Stimulated activated naive CD8-positive, alpha-beta T cell treated with anti-CD3 and anti-CD28 coated beads, Interleukin-15, amount 100 ng/mL, for 72 hours (primary cell): ENCODE data around the gene CCNL2.
"Not testable (repeated sequence)": the region's sequence is repeated elsewhere in the genome, so short reads cannot be mapped to it uniquely, and the experiment has no call there.

ENCODE experiments used
- ATAC-seq: fragments of 150-1000 bp; cut with Tn5 transposase; 2 replicates; pipeline ENCODE4 v1.10.0; 2021; ENCODE audit warnings: mild to moderate bottlenecking, moderate library complexity
- DNase-seq, 2 donors: peaks; one replicate each; pipeline ENCODE4 v3.0.0; 2021 to 2022
- H3K27ac Mint-ChIP-seq, 2 donors: one replicate each; pipeline ENCODE4 v1.8.0; 2022; ENCODE audit warnings: mild to moderate bottlenecking in 2 of 2, mixed read lengths in 2 of 2, moderate library complexity in 2 of 2
- H3K27me3 Mint-ChIP-seq: one replicate; pipeline ENCODE4 v1.8.0; 2022; ENCODE audit warnings: mixed read lengths
- H3K4me1 Mint-ChIP-seq: one replicate; pipeline ENCODE4 v1.8.0; 2022; ENCODE audit warnings: mild to moderate bottlenecking, mixed read lengths
- H3K4me3 Mint-ChIP-seq, 2 donors: one replicate each; pipeline ENCODE4 v1.8.0; 2022; ENCODE audit warnings: mild to moderate bottlenecking in 2 of 2, mixed read lengths in 2 of 2, moderate library complexity in 1 of 2
- H3K9me3 Mint-ChIP-seq, 2 donors: one replicate each; pipeline ENCODE4 v1.8.0; 2022; ENCODE audit warnings: mixed read lengths in 2 of 2

The CCNL2 gene

DNA sequence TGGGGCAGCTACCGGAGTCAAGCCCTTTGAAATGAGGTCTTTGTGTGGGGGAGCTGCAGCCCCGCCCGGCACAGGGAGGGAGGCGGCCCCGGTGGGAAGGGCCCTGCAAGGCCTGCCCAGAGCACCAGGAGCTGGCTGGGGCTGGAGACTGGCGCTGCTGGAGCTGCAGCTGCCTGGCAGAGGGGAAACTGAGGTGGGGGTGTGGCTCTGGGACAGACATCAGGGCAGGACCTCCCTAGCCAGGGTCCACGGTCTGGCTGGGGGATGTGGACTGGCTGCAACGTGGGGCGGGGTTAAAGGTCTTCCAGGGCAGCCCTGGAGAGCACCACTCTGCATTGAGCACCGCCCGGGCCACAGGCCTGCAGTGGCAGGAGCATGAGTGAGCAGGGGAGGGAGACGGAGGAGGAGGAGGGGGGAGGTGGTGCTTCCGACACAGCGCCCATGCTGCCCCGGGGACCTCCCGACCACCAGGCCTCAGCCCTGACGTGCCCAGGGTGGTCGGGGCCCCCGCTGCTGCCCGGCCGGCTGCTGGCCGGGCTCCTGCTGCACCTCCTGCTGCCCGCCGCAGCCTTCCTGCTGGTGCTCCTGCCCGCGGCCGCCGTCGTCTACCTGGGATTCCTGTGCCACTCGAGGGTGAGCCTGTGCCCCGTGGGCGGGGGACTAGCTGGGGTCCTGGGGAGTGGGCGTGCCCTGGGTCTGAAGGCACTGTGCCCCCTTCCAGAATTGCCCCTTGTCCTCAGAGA, 26.8 kb upstream of the CCNL2 start:
- Mint-ChIP-seq H3K4me3 (peak overlapping the region in 1 of 2 donors; percentile 56), H3K4me1 (peaks cover 22% of the 10 kb centered on the region), H3K9me3 (no peaks in the 10 kb centered on the region), H3K27me3 (peaks cover 75% of the 10 kb centered on the region), H3K27ac (peak overlapping the region; percentile 35 to 59)
- peak; percentile 29 for ATAC-seq
- no peak for DNase-seq

DNA sequence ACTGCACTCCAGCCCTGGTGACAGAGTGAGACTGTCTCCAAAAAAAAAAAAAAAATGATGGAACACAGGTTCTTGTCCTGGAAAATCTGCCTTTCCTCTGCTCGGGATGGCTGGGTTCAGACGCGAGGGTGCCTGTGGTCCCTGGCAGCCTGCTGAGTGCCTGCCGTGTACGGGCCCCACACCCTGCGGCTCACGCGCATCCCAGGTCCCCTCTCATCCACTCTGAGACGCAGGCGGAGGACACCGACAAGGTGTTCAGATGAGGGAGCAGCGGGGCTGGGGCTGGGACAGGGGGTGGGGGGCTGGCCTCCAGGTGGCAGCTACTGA, 26.3 kb upstream of the CCNL2 start:
- Mint-ChIP-seq H3K27ac (no peak overlapping the region), H3K4me3 (no peak overlapping the region), H3K4me1 (peaks cover 27% of the 10 kb centered on the region), H3K9me3 (no peaks in the 10 kb centered on the region), H3K27me3 (peaks cover 77% of the 10 kb centered on the region)
- ATAC-seq = no peak
- DNase-seq = no peak

- peaks cover 70% of the 10 kb centered on the region for H3K27me3 Mint-ChIP-seq
- DNase-seq (no peak), ATAC-seq (no peak)
- H3K4me1 Mint-ChIP-seq = peaks cover 27% of the 10 kb centered on the region
- H3K9me3 Mint-ChIP-seq = no peaks in the 10 kb centered on the region
- H3K4me3 Mint-ChIP-seq = no peak overlapping the region
- peak overlapping the region in 1 of 2 donors; percentile 74 for H3K27ac Mint-ChIP-seq
These were observed 25.6 kb upstream of the CCNL2 start for GRCh38 chr1:1424707-1425106.

DNA sequence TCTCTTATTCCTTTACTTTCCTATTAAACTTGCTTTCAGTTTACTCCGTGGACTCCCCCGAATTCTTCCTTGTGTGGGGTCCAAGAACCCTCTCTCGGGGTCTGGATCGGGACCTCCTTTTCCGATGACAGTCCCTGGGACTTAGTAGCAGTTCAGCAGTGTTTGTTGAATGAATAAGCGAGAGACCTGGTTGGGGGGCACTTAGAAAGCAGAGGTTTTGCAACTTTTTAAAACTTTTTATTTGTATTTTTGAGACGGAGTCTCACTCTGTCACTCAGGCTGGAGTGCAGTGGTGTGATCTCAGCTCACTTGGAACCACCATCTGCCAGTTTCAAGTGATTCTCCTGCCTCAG, 24.1 kb upstream of the CCNL2 start:
- no peak for DNase-seq
- no peaks in the 10 kb centered on the region for H3K9me3 Mint-ChIP-seq
- H3K4me1 Mint-ChIP-seq = peaks cover 28% of the 10 kb centered on the region
- peaks cover 56% of the 10 kb centered on the region for H3K27me3 Mint-ChIP-seq
- no peak overlapping the region for H3K4me3 Mint-ChIP-seq
- H3K27ac Mint-ChIP-seq = no peak overlapping the region
- ATAC-seq = no peak

GRCh38 chr1:1422465-1423244, 23.5 kb upstream of the CCNL2 start:
- peaks cover 33% of the 10 kb centered on the region for H3K4me1 Mint-ChIP-seq
- peak overlapping the region in 1 of 2 donors; percentile 42 for H3K27ac Mint-ChIP-seq
- no peak overlapping the region for H3K4me3 Mint-ChIP-seq
- no peak for DNase-seq
- peaks cover 53% of the 10 kb centered on the region for H3K27me3 Mint-ChIP-seq
- no peaks in the 10 kb centered on the region for H3K9me3 Mint-ChIP-seq
- ATAC-seq = no peak

DNA sequence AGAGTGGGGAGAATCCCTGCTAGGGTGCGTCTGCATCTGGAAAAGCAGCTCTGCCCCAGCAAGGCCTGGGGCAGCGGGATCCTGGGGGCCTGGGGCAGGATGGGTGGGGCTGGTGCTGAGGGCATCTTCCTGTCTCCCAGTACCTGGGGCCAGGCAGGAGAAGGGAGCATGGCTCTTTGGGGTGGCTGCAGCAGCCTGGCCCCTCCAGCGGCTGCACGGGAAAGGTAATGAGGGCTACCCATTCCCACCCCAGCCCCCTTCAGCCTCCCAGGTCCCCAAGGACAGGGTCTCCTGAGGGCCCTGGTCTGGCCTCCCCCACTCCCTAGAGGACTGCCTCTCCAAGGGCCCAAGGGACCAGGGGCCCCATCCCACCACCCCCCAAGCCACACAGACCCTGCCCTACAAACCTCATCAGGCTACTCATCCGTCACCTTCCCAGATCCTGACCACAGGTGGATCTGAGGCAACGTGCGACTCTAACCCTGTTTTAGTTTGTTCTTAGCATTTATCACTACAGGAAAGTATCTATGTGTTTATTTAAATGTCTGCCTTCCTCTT, 22.9 kb upstream of the CCNL2 start:
- Mint-ChIP-seq H3K27ac (no peak overlapping the region), H3K4me3 (no peak overlapping the region), H3K9me3 (no peaks in the 10 kb centered on the region), H3K27me3 (peaks cover 53% of the 10 kb centered on the region), H3K4me1 (peaks cover 36% of the 10 kb centered on the region)
- ATAC-seq (no peak), DNase-seq (no peak)

DNA sequence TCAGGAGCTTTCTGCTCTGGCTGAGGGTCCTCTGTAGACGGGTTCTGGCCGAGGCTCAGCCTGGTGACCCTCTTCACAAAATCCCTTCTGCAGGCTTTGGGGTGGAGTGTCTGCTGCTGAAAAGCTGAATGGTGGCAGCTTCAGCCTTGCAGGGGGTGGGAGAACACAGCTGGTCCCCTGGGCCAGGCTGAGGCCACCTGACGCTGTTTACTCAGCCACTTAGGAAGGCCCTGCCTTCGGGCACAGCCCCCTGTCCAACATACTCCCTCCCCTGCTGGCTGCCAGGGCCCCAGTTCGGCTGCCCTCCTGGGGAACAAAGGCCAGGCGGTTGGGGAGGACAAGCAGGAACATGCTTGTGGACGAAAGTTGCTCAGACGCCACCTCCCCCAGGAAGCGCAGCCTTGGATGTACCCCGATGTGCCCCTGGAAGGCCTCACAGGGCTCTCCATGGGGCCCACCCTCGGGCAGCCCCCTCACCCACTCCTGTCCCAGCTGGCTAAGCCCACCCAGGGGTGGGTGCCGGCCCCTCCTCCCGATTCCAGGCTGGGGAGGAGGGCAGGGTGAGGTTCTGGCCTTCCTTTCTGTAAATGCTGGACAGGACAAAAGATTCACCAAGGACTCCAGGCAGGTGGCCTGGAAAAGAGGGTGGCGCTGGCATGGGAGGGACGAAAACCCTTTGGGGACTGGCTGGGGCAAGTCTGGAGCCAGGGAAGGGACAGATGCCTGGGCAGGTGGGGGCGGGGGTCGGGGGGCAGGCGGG, 22.2 kb upstream of the CCNL2 start, which contains the start of gene ANKRD65:
TSS of gene ANKRD65 (minus strand) at position 130 of the 760 bp plus-strand sequence. CDS start 271 bp downstream, outside the sequence.
- Mint-ChIP-seq H3K4me3 (peak within 1 kb of the TSS; percentile 62 to 71), H3K9me3 (no peaks in the 10 kb centered on the region), H3K27me3 (peaks cover 49% of the 10 kb centered on the region), H3K4me1 (peaks cover 33% of the 10 kb centered on the region), H3K27ac (no peak within 1 kb of the TSS)
- DNase-seq (no peak), ATAC-seq (no peak)

DNA sequence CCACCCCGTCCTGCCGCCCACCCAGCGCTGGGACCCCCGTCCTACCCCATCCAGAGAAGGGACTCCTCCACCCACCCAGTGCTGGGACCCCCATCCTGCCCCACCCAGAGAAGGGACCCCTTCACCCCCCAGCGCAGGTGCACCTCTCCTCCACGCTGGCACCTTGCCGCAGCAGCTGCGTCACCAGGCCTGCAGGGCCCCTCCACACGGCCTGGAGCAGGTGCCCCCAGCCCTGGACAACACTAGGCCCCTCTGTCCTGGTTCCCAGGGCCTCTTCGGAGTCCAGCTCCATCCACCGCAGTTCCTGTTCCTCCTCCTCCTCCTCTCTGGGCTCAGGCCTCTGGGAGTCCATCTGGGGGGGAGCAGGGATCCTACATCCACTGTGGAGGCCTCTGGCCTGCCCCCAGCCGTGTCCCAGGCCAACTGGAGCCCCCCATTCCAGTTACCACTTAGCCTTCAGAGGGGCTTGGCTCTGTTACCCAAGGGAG, 21.6 kb upstream of the CCNL2 start:
- Mint-ChIP-seq H3K27me3 (peaks cover 43% of the 10 kb centered on the region), H3K4me1 (peaks cover 27% of the 10 kb centered on the region), H3K27ac (no peak overlapping the region), H3K9me3 (no peaks in the 10 kb centered on the region), H3K4me3 (peak overlapping the region; percentile 62 to 71)
- no peak for DNase-seq
- peak; percentile 58 for ATAC-seq

DNA sequence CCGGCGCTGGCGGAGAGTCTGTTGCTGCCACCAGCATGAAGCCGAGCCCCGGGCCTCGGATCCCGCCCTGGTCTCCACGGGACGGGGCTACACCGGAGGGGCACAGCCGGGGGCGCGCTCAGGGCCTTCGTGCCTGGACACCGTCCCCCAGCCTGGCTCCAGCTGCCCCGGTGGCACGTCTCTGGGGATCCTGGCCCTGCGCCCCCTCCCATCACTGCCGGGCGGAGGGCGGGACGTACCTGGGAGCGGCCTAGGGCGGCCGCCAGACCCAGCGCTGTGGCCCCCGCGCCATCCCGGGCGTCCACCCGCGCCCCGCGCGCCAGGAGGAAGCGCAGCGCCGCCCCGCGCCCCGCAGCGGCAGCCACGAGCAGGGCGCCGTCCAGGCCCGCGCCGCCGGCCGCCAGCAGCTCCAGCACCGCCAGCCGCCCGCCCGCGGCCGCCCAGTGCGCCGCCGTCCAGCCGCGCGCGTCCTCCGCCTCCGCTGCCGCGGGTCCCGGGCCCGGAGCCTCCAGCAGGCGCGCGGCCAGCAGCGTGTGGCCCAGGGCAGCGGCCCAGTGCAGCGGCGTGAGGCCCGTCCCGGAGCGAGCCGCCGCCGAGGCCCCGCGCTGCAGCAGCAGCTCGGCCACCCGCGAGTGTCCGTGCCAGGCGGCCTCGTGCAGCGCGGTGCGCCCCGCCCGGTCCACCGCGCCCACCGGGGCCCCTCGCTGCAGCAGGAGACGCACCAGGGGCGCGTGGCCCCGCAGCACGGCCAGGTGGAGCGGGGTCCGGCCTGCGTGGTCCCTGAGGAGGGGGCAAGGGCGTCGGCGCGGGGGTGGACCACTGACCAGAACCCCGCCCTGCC, 20.9 kb upstream of the CCNL2 start:
- ATAC-seq (peak; percentile 64), DNase-seq (no peak)
- H3K27ac Mint-ChIP-seq = no peak overlapping the region
- H3K4me1 Mint-ChIP-seq = peaks cover 27% of the 10 kb centered on the region
- H3K9me3 Mint-ChIP-seq = no peaks in the 10 kb centered on the region
- H3K27me3 Mint-ChIP-seq = peaks cover 36% of the 10 kb centered on the region
- H3K4me3 Mint-ChIP-seq = no peak overlapping the region

GRCh38 chr1:1419363-1419812, 20.3 kb upstream of the CCNL2 start:
- peaks cover 29% of the 10 kb centered on the region for H3K27me3 Mint-ChIP-seq
- H3K27ac Mint-ChIP-seq = no peak overlapping the region
- ATAC-seq = no peak
- no peaks in the 10 kb centered on the region for H3K9me3 Mint-ChIP-seq
- H3K4me3 Mint-ChIP-seq = peak overlapping the region in 1 of 2 donors; percentile 26
- no peak for DNase-seq
- peaks cover 27% of the 10 kb centered on the region for H3K4me1 Mint-ChIP-seq

DNA sequence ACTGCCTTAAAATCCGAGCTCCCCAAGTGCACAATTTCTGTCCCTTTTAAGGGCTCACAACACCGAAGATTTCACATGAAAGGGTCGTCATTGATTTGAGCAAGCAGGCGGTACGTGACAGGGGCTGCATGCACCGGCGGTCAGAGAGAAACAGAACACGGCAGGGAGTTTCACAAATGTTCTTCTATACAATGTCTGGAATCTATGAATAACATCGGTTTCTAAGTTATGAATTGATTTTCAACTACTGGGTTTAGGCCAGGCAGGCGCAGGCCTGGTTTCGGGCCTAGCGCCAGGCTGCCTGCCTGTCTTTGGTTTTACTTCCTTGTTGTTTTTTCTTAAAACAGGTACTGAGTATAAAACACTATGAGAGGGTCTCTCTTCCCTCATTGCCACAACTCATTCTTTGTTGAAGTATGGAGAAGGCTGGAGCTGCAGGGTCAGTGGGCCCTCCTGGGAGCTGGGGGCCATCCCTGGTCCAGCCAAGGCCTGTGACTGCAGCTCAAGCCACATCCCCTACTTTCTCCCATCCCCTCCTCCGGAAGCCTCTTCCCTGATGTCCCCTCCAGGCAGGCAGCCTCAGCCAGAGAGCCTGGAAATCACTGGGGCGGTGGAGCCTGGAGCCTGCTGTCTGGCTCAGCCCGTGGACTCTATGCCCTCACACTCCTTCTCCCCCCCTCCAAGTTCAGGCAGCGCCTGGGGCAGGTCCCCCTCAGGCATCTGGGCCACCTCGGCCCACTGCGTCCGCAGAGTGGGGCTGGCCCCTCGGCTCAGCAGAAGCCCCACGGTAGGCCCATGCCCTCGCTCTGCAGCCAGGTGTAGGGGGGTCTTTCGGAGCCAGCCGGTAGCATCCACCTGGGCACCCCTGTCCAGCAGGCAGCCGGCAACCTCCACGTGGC, 19.6 kb upstream of the CCNL2 start:
- ATAC-seq (no peak), DNase-seq (no peak)
- H3K9me3 Mint-ChIP-seq = no peaks in the 10 kb centered on the region
- peaks cover 27% of the 10 kb centered on the region for H3K27me3 Mint-ChIP-seq
- H3K27ac Mint-ChIP-seq = no peak overlapping the region
- H3K4me1 Mint-ChIP-seq = peaks cover 27% of the 10 kb centered on the region
- no peak overlapping the region for H3K4me3 Mint-ChIP-seq

DNA sequence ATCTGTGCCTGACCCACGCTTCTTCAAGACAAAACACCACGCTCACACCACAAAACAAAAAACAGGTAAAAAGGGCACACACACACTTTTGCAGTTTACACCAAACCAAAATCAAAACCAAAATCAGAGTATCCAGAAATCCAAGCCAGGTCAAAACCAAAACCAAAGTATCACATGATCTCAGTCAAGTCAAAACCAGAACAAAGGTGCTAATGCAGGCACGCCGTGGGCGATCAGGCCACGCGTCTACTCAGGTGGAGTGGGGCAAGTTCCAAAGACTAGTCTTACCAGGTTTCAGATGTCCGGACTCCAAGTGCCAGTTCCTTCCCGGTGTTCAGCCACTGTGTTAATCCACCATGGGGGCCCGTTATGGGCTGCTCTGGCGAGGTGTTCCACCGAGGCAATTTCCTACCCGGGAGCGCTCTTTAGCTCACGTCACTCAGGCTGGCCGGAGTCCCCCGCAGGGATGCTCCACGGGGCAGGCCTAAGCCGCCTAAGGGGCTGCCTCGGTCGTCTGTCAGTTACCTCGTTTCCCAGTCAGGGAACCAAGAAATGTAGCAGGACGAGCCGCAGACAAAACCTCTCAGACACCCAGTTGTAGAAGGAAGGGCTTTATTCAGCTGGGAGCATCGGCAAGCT, 18.8 kb upstream of the CCNL2 start:
- not testable (repeated sequence) for DNase-seq, H3K4me3 Mint-ChIP-seq, H3K9me3 Mint-ChIP-seq, ATAC-seq, H3K27ac Mint-ChIP-seq
- H3K4me1 Mint-ChIP-seq = peaks cover 23% of the 10 kb centered on the region
- H3K27me3 Mint-ChIP-seq = peaks cover 26% of the 10 kb centered on the region

DNA sequence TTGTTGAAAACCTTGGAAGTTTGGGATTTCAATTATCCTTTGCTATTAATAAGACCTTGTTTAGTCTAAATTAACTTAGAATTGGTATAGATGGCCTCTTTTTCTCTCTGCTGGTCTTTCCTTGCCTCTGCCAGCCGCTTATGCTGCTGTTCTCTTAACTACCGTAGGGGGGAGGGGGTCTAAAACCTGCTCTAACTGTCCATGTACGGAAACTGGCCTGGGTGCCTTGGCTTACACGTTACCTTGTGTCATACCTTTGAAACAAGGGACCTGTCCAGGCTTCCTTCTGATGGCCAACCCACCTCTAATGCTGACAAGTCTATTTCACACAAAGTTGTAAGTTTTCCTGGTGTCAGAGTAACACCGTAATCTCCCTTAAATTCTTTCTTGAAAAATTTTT, 18.3 kb upstream of the CCNL2 start:
- ATAC-seq, H3K9me3 Mint-ChIP-seq, H3K4me3 Mint-ChIP-seq, H3K27ac Mint-ChIP-seq, DNase-seq: not testable (repeated sequence)
- Mint-ChIP-seq H3K27me3 (peaks cover 21% of the 10 kb centered on the region), H3K4me1 (peaks cover 17% of the 10 kb centered on the region)
